H1 (cell line): ENCODE results near the gene RBM41. TPM values are rescaled to one million over a fixed set of nuclear protein-coding genes. Genes with fewer than 3 reads are reported as not detected.
A peak's percentile ranks its signal among the peaks of the same experiment; 100 is the strongest.

Experiments
- CTCF ChIA-PET: fragments of 300-600 bp; sonication (Branson Sonifier 250); formaldehyde crosslinking; loops from one replicate; lab custom pipeline; 2021; ENCODE audit not compliant: partially characterized antibody; lab: Charles Lee
- POLR2A ChIA-PET: fragments of 300-600 bp; sonication (Branson Sonifier 250); formaldehyde crosslinking; loops from one replicate; lab custom pipeline; 2021; ENCODE audit warnings: inconsistent platforms; ENCODE audit not compliant: partially characterized antibody; lab: Charles Lee
- DNase-seq, 2 experiments: peaks; one replicate each; pipeline versions ENCODE4 v3.0.0 to v3.0.0-alpha.2; 2010 to 2022; ENCODE audit warnings: low spot score in 2 of 2, low read depth in 1 of 2, mixed read lengths in 1 of 2
- FAIRE-seq: peaks from 2 replicates; lab custom pipeline; 2011; peaks lifted over from hg19 to GRCh38; lab: Jason Lieb, UNC
- H2AFZ ChIP-seq: 2 replicates; pipeline ENCODE4 v1.8.1; 2012; ENCODE audit warnings: low read length, inconsistent platforms
- H2AK5ac ChIP-seq: 2 replicates; pipeline ENCODE4 v1.6.1; 2013; ENCODE audit warnings: low read depth, low read length
- H2BK120ac ChIP-seq: replicated peaks from 2 replicates; pipeline ENCODE3; 2013; ENCODE audit warnings: low read depth, low read length, inconsistent platforms
- H2BK12ac ChIP-seq: 2 replicates; pipeline ENCODE4 v1.6.1; 2013; ENCODE audit warnings: low read depth, low read length
- H2BK15ac ChIP-seq: 2 replicates; pipeline ENCODE4 v1.6.1; 2013; ENCODE audit warnings: low read length
- H2BK20ac ChIP-seq: 2 replicates; pipeline ENCODE4 v1.6.1; 2013; ENCODE audit warnings: low read length
- H2BK5ac ChIP-seq: 2 replicates; pipeline ENCODE4 v1.6.1; 2013; ENCODE audit warnings: low read depth, low read length
- H3K14ac ChIP-seq: 2 replicates; pipeline ENCODE4 v1.6.1; 2013; ENCODE audit warnings: inconsistent platforms; ENCODE audit not compliant: insufficient read length
- H3K18ac ChIP-seq: 2 replicates; pipeline ENCODE4 v1.6.1; 2013; ENCODE audit warnings: low read length; ENCODE audit errors: extremely low read depth
- H3K23ac ChIP-seq: 2 replicates; pipeline ENCODE4 v1.6.1; 2013; ENCODE audit warnings: inconsistent platforms; ENCODE audit not compliant: insufficient read length
- H3K23me2 ChIP-seq: 2 replicates; pipeline ENCODE4 v1.6.1; 2013; ENCODE audit warnings: low read depth, low read length
- H3K27ac ChIP-seq: 2 replicates; pipeline ENCODE4 v1.6.1; 2011; ENCODE audit warnings: low read depth, low read length, inconsistent platforms
- H3K27me3 ChIP-seq, 4 experiments: replicated peaks in 1 of 4; 1 replicate in 1 of 4; 2 replicates in 3 of 4; pipeline versions ENCODE4 v1.6.1 to v1.8.1; 2011 to 2013; ENCODE audit warnings: low read length in 3 of 4, mild to moderate bottlenecking in 3 of 4, inconsistent platforms in 2 of 4, mixed read lengths in 2 of 4, moderate library complexity in 1 of 4; ENCODE audit not compliant: control insufficient read depth in 3 of 4, insufficient read depth in 3 of 4; ENCODE audit errors: extremely low read depth in 1 of 4
- H3K36me3 ChIP-seq, 4 experiments: 2 replicates each; pipeline versions ENCODE4 v1.6.1 to v1.8.1; 2011 to 2013; ENCODE audit warnings: mild to moderate bottlenecking in 4 of 4, low read length in 3 of 4, moderate library complexity in 2 of 4, control low read depth in 1 of 4, inconsistent platforms in 1 of 4; ENCODE audit not compliant: insufficient read depth in 4 of 4, control insufficient read depth in 2 of 4
- H3K4ac ChIP-seq: replicated peaks from 2 replicates; pipeline ENCODE3; 2013; ENCODE audit warnings: low read length, low read depth, mixed read lengths, inconsistent platforms; ENCODE audit not compliant: insufficient read length
- H3K4me1 ChIP-seq, 4 experiments: replicated peaks in 1 of 4; 1 replicate in 1 of 4; 2 replicates in 3 of 4; pipeline versions ENCODE4 v1.6.1 to v1.8.1; 2011 to 2013; ENCODE audit warnings: low read length in 3 of 4, inconsistent platforms in 2 of 4, mixed read lengths in 1 of 4; ENCODE audit not compliant: insufficient read depth in 4 of 4, control insufficient read depth in 3 of 4
- H3K4me2 ChIP-seq, 2 experiments: 2 replicates each; pipeline versions ENCODE4 v1.6.1 to v1.8.1; 2011 to 2013; ENCODE audit warnings: low read depth in 2 of 2, low read length in 2 of 2, control low read depth in 1 of 2, inconsistent platforms in 1 of 2, mild to moderate bottlenecking in 1 of 2; ENCODE audit not compliant: insufficient read depth in 1 of 2
- H3K4me3 ChIP-seq, 4 experiments: fragments of 200-600, 300-600 bp in 1 of 4; sonication (generic), shearing (Covaris generic), sonication (Bioruptor Twin) in 1 of 4; 2 replicates each; pipeline versions ENCODE4 v1.5.1 to v1.8.1; 2011 to 2016; ENCODE audit warnings: low read length in 4 of 4, low read depth in 3 of 4, control low read depth in 2 of 4, inconsistent platforms in 2 of 4, mild to moderate bottlenecking in 2 of 4, mixed read lengths in 1 of 4, moderate library complexity in 1 of 4; ENCODE audit not compliant: insufficient read depth in 2 of 4; ENCODE audit errors: extremely low read depth in 1 of 4
- H3K56ac ChIP-seq: replicated peaks from 2 replicates; pipeline ENCODE3; 2013; ENCODE audit warnings: low read depth, mild to moderate bottlenecking, mixed read lengths, low read length, inconsistent platforms; ENCODE audit not compliant: insufficient read length
- H3K79me1 ChIP-seq: 2 replicates; pipeline ENCODE4 v1.6.1; 2013; ENCODE audit warnings: low read depth, low read length, control low read depth
- H3K79me2 ChIP-seq, 2 experiments: 2 replicates each; pipeline versions ENCODE4 v1.6.1 to v1.8.1; 2012 to 2013; ENCODE audit warnings: low read length in 2 of 2, mild to moderate bottlenecking in 2 of 2, inconsistent platforms in 1 of 2; ENCODE audit not compliant: insufficient read depth in 2 of 2, control insufficient read depth in 1 of 2
- H3K9ac ChIP-seq, 4 experiments: replicated peaks in 1 of 4; 1 replicate in 1 of 4; 2 replicates in 3 of 4; pipeline versions ENCODE4 v1.6.1 to v1.8.1; 2011 to 2013; ENCODE audit warnings: low read depth in 3 of 4, low read length in 3 of 4, control low read depth in 2 of 4, mild to moderate bottlenecking in 2 of 4, moderate library complexity in 2 of 4, inconsistent platforms in 1 of 4; ENCODE audit errors: extremely low read depth in 1 of 4
- H3K9me3 ChIP-seq, 2 experiments: 2 replicates each; pipeline versions ENCODE4 v1.6.1 to v1.8.1; 2012 to 2013; ENCODE audit warnings: mild to moderate bottlenecking in 2 of 2, moderate library complexity in 2 of 2, control low read depth in 1 of 2, inconsistent platforms in 1 of 2, low read depth in 1 of 2, low read length in 1 of 2, mixed read lengths in 1 of 2; ENCODE audit not compliant: insufficient read depth in 2 of 2
- H4K20me1 ChIP-seq, 2 experiments: replicated peaks in 1 of 2; 2 replicates each; pipeline versions ENCODE3 to v1.8.1; 2011 to 2013; ENCODE audit warnings: inconsistent platforms in 2 of 2, low read length in 2 of 2, mild to moderate bottlenecking in 1 of 2; ENCODE audit not compliant: insufficient read depth in 2 of 2, control insufficient read depth in 1 of 2
- H4K5ac ChIP-seq: 2 replicates; pipeline ENCODE4 v1.6.1; 2013; ENCODE audit warnings: low read length, low read depth, mixed read lengths, inconsistent platforms; ENCODE audit not compliant: insufficient read length
- H4K8ac ChIP-seq: 2 replicates; pipeline ENCODE4 v1.8.0; 2013; ENCODE audit warnings: mild to moderate bottlenecking, moderate library complexity, low read length, inconsistent platforms; ENCODE audit not compliant: insufficient read depth; ENCODE audit errors: extremely low read depth
- H4K91ac ChIP-seq: replicated peaks from 2 replicates; pipeline ENCODE3; 2013; ENCODE audit warnings: low read length, mixed read lengths, inconsistent platforms; ENCODE audit not compliant: insufficient read length
- ASH2L ChIP-seq: fragments of 200-600, 300-600 bp; sonication (generic); IDR thresholded peaks from one replicate; pipeline ENCODE4 v1.7.1; 2017; ENCODE audit warnings: low read length
- KDM1A ChIP-seq: fragments of 200-600, 300-600 bp; sonication (generic); IDR thresholded peaks from 2 replicates; pipeline ENCODE4 v1.7.1; 2016; ENCODE audit warnings: mild to moderate bottlenecking, low read length, borderline replicate concordance
- KDM5A ChIP-seq: fragments of 200-600 bp; IDR thresholded peaks from 2 replicates; pipeline ENCODE4 v1.7.1; 2012; ENCODE audit warnings: mild to moderate bottlenecking, low read length, inconsistent platforms, mixed read lengths
- PHF8 ChIP-seq: fragments of 200-600 bp; sonication (generic); conservative IDR thresholded peaks from 2 replicates; pipeline ENCODE4 v1.7.1; 2012; ENCODE audit warnings: low read depth, mild to moderate bottlenecking, inconsistent platforms, low read length, moderate library complexity
- POLR2A ChIP-seq, 2 experiments: IDR thresholded peaks; 1 replicate in 1 of 2; 2 replicates in 1 of 2; pipeline ENCODE4 v1.6.1; 2011; ENCODE audit warnings: low read depth in 2 of 2, low read length in 2 of 2, mild to moderate bottlenecking in 2 of 2; ENCODE audit errors: control extremely low read depth in 1 of 2
- RNF2 ChIP-seq: fragments of 200-900, 300-1000 bp; sonication (generic); IDR thresholded peaks from 2 replicates; pipeline ENCODE4 v1.7.1; 2016; ENCODE audit warnings: borderline replicate concordance, low read depth, mild to moderate bottlenecking, antibody characterized with exemption, low read length; ENCODE audit not compliant: poor library complexity, severe bottlenecking; ENCODE audit errors: missing control alignments
- SIX5 ChIP-seq: IDR thresholded peaks from 2 replicates; pipeline ENCODE4 v1.6.1; 2011; ENCODE audit warnings: mild to moderate bottlenecking, low read depth, low read length
- TEAD4 ChIP-seq: IDR thresholded peaks from 2 replicates; pipeline ENCODE4 v1.6.1; 2012; ENCODE audit warnings: low read depth, low read length, inconsistent platforms, mixed read lengths
- WGBS, 2 experiments: shearing (Covaris generic) in 1 of 2; methylation state at CpG; one replicate each; pipeline versions ENCODE4 v1.1.6 to v1.1.7; 2013 to 2015; ENCODE audit warnings: low lambda C conversion rate in 2 of 2, mixed read lengths in 2 of 2, inconsistent platforms in 1 of 2, low coverage in 1 of 2, missing lambda C conversion rate in 1 of 2; ENCODE audit not compliant: insufficient replicate concordance in 2 of 2, insufficient coverage in 1 of 2, insufficient read length in 1 of 2; ENCODE audit errors: extremely low coverage in 1 of 2, missing lambda C conversion rate in 1 of 2; 5-methylcytosine and 5-hydroxymethylcytosine counted together
- long read RNA-seq, 2 experiments: library from RNA in 1 of 2; library from capped mRNA in 1 of 2; stranded (forward); transcript quantifications; one replicate each; pipeline ENCODE4 v2.0.0, GENCODE V29; 2021; ENCODE audit warnings: inconsistent platforms in 1 of 2
- polyA minus RNA-seq, 3 experiments: library from RNA; depleted of rRNA, polyadenylated mRNA; stranded (reverse); fragments of >200 nt; gene quantifications; 1 replicate in 2 of 3; 2 replicates in 1 of 3; pipeline ENCODE4 v1.2.3, GENCODE V29; 2011
- polyA plus RNA-seq, 7 experiments: library from polyadenylated mRNA; depleted of rRNA in 3 of 7; stranded (reverse) in 5 of 7; unstranded in 2 of 7; fragments of >200 nt in 5 of 7; fragments of 200-250 nt in 2 of 7; gene quantifications; 1 replicate in 5 of 7; 2 replicates in 1 of 7; 4 replicates in 1 of 7; pipeline versions ENCODE4 v1.2.1 to v1.2.3, GENCODE V29; 2011 to 2013; ENCODE audit warnings: missing spikeins in 2 of 7, mixed read lengths in 2 of 7
- total RNA-seq: library from RNA; stranded (reverse); fragmentation: NEBNext Ultra II Directional; extraction: Animal tissue kit (Norgen Biotek cat#: 25700); gene quantifications from 2 replicates; pipeline ENCODE4 v1.2.1, GENCODE V29; 2021

RBM41 gene
- total RNA-seq: 26.2 and 26.4 TPM in 2 replicates
- 2.1 and 2.6 TPM in 2 replicates for polyA plus RNA-seq (2011; rRNA removed)
- polyA plus RNA-seq (2011; cell fraction: cytosol; rRNA removed): 4.7 TPM
- 8.9 TPM for polyA plus RNA-seq (2011; cell fraction: nucleus; rRNA removed)
- 10.1 to 18.8 TPM (median 11.9 TPM) in 4 replicates for polyA plus RNA-seq (2012, experiment 1 of 2)
- polyA plus RNA-seq (2012, experiment 2 of 2): 0.97 TPM
- polyA plus RNA-seq (2013, experiment 1 of 2): 23.4 TPM
- 19.2 TPM for polyA plus RNA-seq (2013, experiment 2 of 2)
- polyA minus RNA-seq (2011; rRNA and poly(A)+ RNA removed): 14.7 and 20.9 TPM in 2 replicates
- 8.1 TPM for polyA minus RNA-seq (2011; cell fraction: cytosol; rRNA and poly(A)+ RNA removed)
- 46.7 TPM for polyA minus RNA-seq (2011; cell fraction: nucleus; rRNA and poly(A)+ RNA removed)
- long read RNA-seq, experiment 1, partial matches to known transcripts: 0 of 4 reads
- long read RNA-seq, experiment 1, other reads (novel, unspliced or antisense): 3 of 4 reads
- long read RNA-seq, experiment 2, transcript RBM41-201 (7 exons, 1,662 nt): major isoform, 6 of 27 reads
- long read RNA-seq, experiment 2, partial matches to known transcripts: 7 of 27 reads
- long read RNA-seq, experiment 2, other reads (novel, unspliced or antisense): 14 of 27 reads

GRCh38 chrX:107118322-107119147, at the start of gene RBM41:
RBM41 (minus strand) TSS chrX:107118822; CDS start chrX:107118773, 49 bp downstream.
- H4K8ac ChIP-seq: peak within 1 kb of the TSS; percentile 97
- 7% methylated on average over 16 of the region's 37 CpGs; no CpG with 5 or more reads in 1 of the 2 experiments for WGBS, 2 experiments
- H2BK15ac ChIP-seq: no peak within 1 kb of the TSS
- peak within 1 kb of the TSS; percentile 95 for H3K18ac ChIP-seq
- peak within 1 kb of the TSS; percentile 76 for H4K5ac ChIP-seq
- peak within 1 kb of the TSS; percentile 84 to 98 (median 94) for H3K9ac ChIP-seq
- H3K27me3 ChIP-seq: no peaks in the 10 kb centered on the region
- no peak within 1 kb of the TSS for H2BK5ac ChIP-seq
- no peak within 1 kb of the TSS for H2BK12ac ChIP-seq
- H3K9me3 ChIP-seq: no peaks in the 10 kb centered on the region
- no peak within 1 kb of the TSS for H2BK120ac ChIP-seq
- FAIRE-seq (peak; percentile 82), DNase-seq (peak; percentile 9 to 59)
- ChIA-PET POLR2A (interaction anchor here (0.6 to 1.0 kb wide), 5 partner anchors 32 to 155 kb away, joined by 3 to 4 read pairs (median 3); no protein-coding TSS in a partner anchor), CTCF (interaction anchor here (0.6 to 1.2 kb wide), 3 partner anchors 206 to 658 kb away, joined by 3 to 4 read pairs (median 3); no protein-coding TSS in a partner anchor)
- peaks cover 0 to 10% of the 10 kb centered on the region in 2 experiments; a peak in 1 of 4 replicates for H3K79me2 ChIP-seq
- peak within 1 kb of the TSS; percentile 87 for H3K27ac ChIP-seq
- no peaks in the 10 kb centered on the region for H3K23me2 ChIP-seq
- peak within 1 kb of the TSS; percentile 30 for H3K56ac ChIP-seq
- no peaks in the 10 kb centered on the region; a peak in 1 of 7 replicates for H3K4me1 ChIP-seq
- H2BK20ac ChIP-seq: no peak within 1 kb of the TSS
- no peaks in the 10 kb centered on the region for H3K79me1 ChIP-seq
- peak within 1 kb of the TSS; percentile 74 to 91 (median 77) for H3K4me3 ChIP-seq
- H4K20me1 ChIP-seq: no peaks in the 10 kb centered on the region
- no peak within 1 kb of the TSS for H2AK5ac ChIP-seq
- no peak within 1 kb of the TSS for H3K4ac ChIP-seq
- peak within 1 kb of the TSS; percentile 65 to 74 for H3K4me2 ChIP-seq
- H4K91ac ChIP-seq: peak within 1 kb of the TSS; percentile 54
- H3K14ac ChIP-seq: no peak within 1 kb of the TSS
- H3K36me3 ChIP-seq: peaks cover 3 to 26% (median 17%) of the 10 kb centered on the region in 4 experiments; a peak in 7 of 8 replicates
- no peak within 1 kb of the TSS for H3K23ac ChIP-seq
- H2AFZ ChIP-seq: no peak within 1 kb of the TSS
- TF ChIP-seq POLR2A (IDR thresholded peaks at IDR 0.05; ENCODE audit: control extremely low read depth in 1 of 2, low read depth in 2 of 2, low read length in 2 of 2) (peak; percentile 65 to 67; a peak in 2 of 3 replicates), TEAD4 (no peak), RNF2 (no peak), KDM5A (no peak), KDM1A (no peak), SIX5 (peak; percentile 72), PHF8 (peak; percentile 53; the same call in 1 of the 2 replicates), ASH2L (no peak)
